A673 (cell line): ENCODE measurements around the gene REC114.

Experiments used
- CTCF ChIP-seq: fragments of 300-800, 200-600 bp; sonication (generic); conservative IDR thresholded peaks from 2 replicates; pipeline ENCODE4 v1.5.1; 2017; ENCODE audit warnings: low read depth, mild to moderate bottlenecking, antibody characterized with exemption, low read length, moderate library complexity, mixed read lengths
- EZH2 ChIP-seq: fragments of 200-600 bp; sonication (generic); IDR thresholded peaks from 2 replicates; pipeline ENCODE4 v1.6.1; 2017; ENCODE audit warnings: borderline replicate concordance, low read depth, mild to moderate bottlenecking, mixed read lengths, antibody characterized with exemption, low read length; ENCODE audit not compliant: poor library complexity, severe bottlenecking

DNA sequence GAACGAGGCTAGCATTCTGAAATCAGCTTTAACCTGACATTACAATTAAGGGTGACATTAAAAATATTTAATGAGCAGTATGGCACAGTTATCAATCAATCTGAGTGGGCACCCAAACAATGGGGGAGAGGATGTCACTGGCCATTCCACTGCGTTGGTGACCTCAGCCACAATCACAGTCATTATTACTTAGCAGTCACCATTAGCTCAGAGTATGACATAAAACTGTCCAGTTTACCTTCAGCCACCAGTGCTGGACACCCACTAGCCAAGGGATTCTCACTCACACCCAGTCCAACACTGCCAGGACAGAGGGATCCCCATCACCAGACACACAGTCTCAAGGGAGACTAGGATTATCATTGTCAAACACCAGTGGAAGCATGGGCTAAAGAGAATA is 17.5 kb upstream of the REC114 start:
- TF ChIP-seq CTCF (no peak), EZH2 (no peak)
